Fibroblast of skin of scalp (primary cell): Measurements from ENCODE around the gene HHIPL2. TPM values are rescaled to one million over a fixed set of nuclear protein-coding genes. Genes with fewer than 3 reads are reported as not detected.
A peak's percentile ranks its signal among the peaks of the same experiment; 100 is the strongest.

Experiments used
- DNase-seq: peaks from one replicate; pipeline ENCODE4 v3.0.0-alpha.2; 2013
- polyA plus RNA-seq, 2 experiments: library from polyadenylated mRNA; unstranded; fragments of 120-200 nt; gene quantifications; one replicate each; pipeline ENCODE4 v1.2.1, GENCODE V29; 2013; ENCODE audit not compliant: insufficient read length in 2 of 2

HHIPL2 gene
- 0.55 TPM for polyA plus RNA-seq (2013, experiment 1 of 2; ENCODE audit: insufficient read length)
- 1.1 TPM for polyA plus RNA-seq (2013, experiment 2 of 2; ENCODE audit: insufficient read length)

- DNase-seq, result peak; percentile 24
Observed at GRCh38 chr1:222547944-222548671, at the start of gene HHIPL2. Gene HHIPL2, minus strand, starts transcription at chr1:222548104. Its CDS starts 60 bp downstream, at chr1:222548044.

- DNase-seq, result no peak
Observed at GRCh38 chr1:222596696-222597095, 48.8 kb upstream of the HHIPL2 start.

- no peak for DNase-seq
Observed at GRCh38 chr1:222594789-222595188, 46.9 kb upstream of the HHIPL2 start.

GRCh38 chr1:222592171-222592570, 44.3 kb upstream of the HHIPL2 start:
- no peak for DNase-seq

- peak; percentile 83 for DNase-seq
Observed at GRCh38 chr1:222589462-222590302, 41.8 kb upstream of the HHIPL2 start, which contains the start of gene TAF1A. Gene TAF1A, minus strand, starts transcription at chr1:222589933.

- DNase-seq, result no peak
Observed at GRCh38 chr1:222588135-222588534, 40.2 kb upstream of the HHIPL2 start.

GRCh38 chr1:222586842-222587241, 38.9 kb upstream of the HHIPL2 start:
- DNase-seq, result no peak

- DNase-seq, result no peak
Observed at GRCh38 chr1:222583079-222583478, 35.2 kb upstream of the HHIPL2 start.

GRCh38 chr1:222582099-222582774, 34.3 kb upstream of the HHIPL2 start:
- peak; percentile 25 for DNase-seq

- no peak for DNase-seq
Observed at GRCh38 chr1:222579316-222579715, 31.4 kb upstream of the HHIPL2 start.

GRCh38 chr1:222570837-222571236, 22.9 kb upstream of the HHIPL2 start:
- DNase-seq, result no peak

- DNase-seq, result no peak
Observed at GRCh38 chr1:222561656-222562055, 13.8 kb upstream of the HHIPL2 start.

- DNase-seq, result no peak
Observed at GRCh38 chr1:222557574-222557973, 9.7 kb upstream of the HHIPL2 start.

GRCh38 chr1:222557148-222557547, 9.2 kb upstream of the HHIPL2 start:
- peak; percentile 58 for DNase-seq

GRCh38 chr1:222555992-222556615, 8.2 kb upstream of the HHIPL2 start:
- DNase-seq, result no peak

- no peak for DNase-seq
Observed at GRCh38 chr1:222554177-222554576, 6.3 kb upstream of the HHIPL2 start.

GRCh38 chr1:222552882-222553281, 5.0 kb upstream of the HHIPL2 start:
- no peak for DNase-seq

GRCh38 chr1:222547260-222547614, 667 bp downstream of the HHIPL2 start:
- DNase-seq, result no peak

- DNase-seq, result peak; percentile 86
Observed at GRCh38 chr1:222546548-222547259, 1.2 kb downstream of the HHIPL2 start.

- DNase-seq, result no peak
Observed at GRCh38 chr1:222546091-222546490, 1.8 kb downstream of the HHIPL2 start.

GRCh38 chr1:222543817-222544216, 4.1 kb downstream of the HHIPL2 start:
- DNase-seq, result no peak

GRCh38 chr1:222540598-222540995, 7.3 kb downstream of the HHIPL2 start:
- DNase-seq, result no peak
